Right lobe of liver (tissue), 6 donors: Measurements from ENCODE around the gene NEURL2. TPM values are rescaled to one million over a fixed set of nuclear protein-coding genes. Genes with fewer than 3 reads are reported as not detected.

Experiments used
- ATAC-seq, 4 donors: fragments of 200-7000 bp; cut with Tn5 transposase; one replicate each; pipeline ENCODE4 v1.9.1; 2020; ENCODE audit warnings: mild to moderate bottlenecking in 4 of 4, moderate library complexity in 4 of 4
- DNase-seq, 3 donors: peaks; one replicate each; pipeline ENCODE4 v3.0.0-alpha.2; 2020
- H3K27ac ChIP-seq, 3 donors: fragments of 200-600 bp; one replicate each; pipeline ENCODE4 v1.8.0; 2022
- H3K27me3 ChIP-seq, 2 donors: fragments of 200-600 bp; one replicate each; pipeline ENCODE4 v1.8.0; 2022
- H3K36me3 ChIP-seq, 4 donors: fragments of 200-600 bp; sonication (generic) in 1 of 4; one replicate each; pipeline versions ENCODE4 v1.5.1 to v1.8.0; 2017 to 2022; ENCODE audit warnings: control low read depth in 1 of 4
- H3K4me1 ChIP-seq, 4 donors: fragments of 200-600 bp; sonication (generic) in 1 of 4; one replicate each; pipeline versions ENCODE4 v1.5.1 to v1.8.0; 2017 to 2022; ENCODE audit warnings: control low read depth in 1 of 4
- H3K4me3 ChIP-seq, 3 donors: fragments of 200-600 bp; one replicate each; pipeline ENCODE4 v1.8.0; 2022
- H3K9me3 ChIP-seq, 4 donors: fragments of 200-600 bp; sonication (generic) in 1 of 4; one replicate each; pipeline versions ENCODE4 v1.5.1 to v1.8.0; 2017 to 2022; ENCODE audit warnings: control low read depth in 1 of 4
- CTCF ChIP-seq, 4 donors: fragments of 200-600 bp in 3 of 4; fragments of 450-650 bp in 1 of 4; IDR thresholded peaks; one replicate each; pipeline versions ENCODE4 v1.5.1 to v1.8.0; 2016 to 2022; ENCODE audit warnings: antibody characterized with exemption in 4 of 4, mild to moderate bottlenecking in 2 of 4
- POLR2A ChIP-seq: fragments of 450-650 bp; IDR thresholded peaks from one replicate; pipeline ENCODE4 v1.6.1; 2017; ENCODE audit warnings: antibody characterized with exemption, mild to moderate bottlenecking
- WGBS: methylation state at CpG from one replicate; pipeline ENCODE4 v1.1.6; 2018; ENCODE audit warnings: low coverage, low lambda C conversion rate; ENCODE audit not compliant: insufficient coverage; ENCODE audit errors: missing lambda C conversion rate; 5-methylcytosine and 5-hydroxymethylcytosine counted together
- intact Hi-C, 2 donors: fragments of 100-400 bp; cut with DNase I; formaldehyde crosslinking; loops; one replicate each; pipeline versions ENCODE4 v1.11.2 to v1.14.1; 2022
- long read RNA-seq: library from polyadenylated mRNA; unstranded; transcript quantifications from one replicate; pipeline ENCODE4 v2.0.0, GENCODE V29; 2019
- total RNA-seq, 6 experiments: library from RNA; depleted of rRNA in 2 of 6; stranded (reverse); fragments of >200 nt in 2 of 6; fragmentation: NEBNext Ultra II Directional in 3 of 6; extraction: Animal tissue kit (Norgen Biotek cat#: 25700) in 3 of 6; gene quantifications; one replicate each; pipeline versions ENCODE4 v1.1.0 to v1.2.4, GENCODE V29; 2016 to 2023
- donor health status: DM: no; HTN: yes; CAD: no.
- donor health status: DM: no; HTN: no; CAD: no.
- donor health status: DM: no; HTN: no; CAD: no.
- donor health status: DM: no; HTN: yes; CAD: no.
- donor health status: DM: no; HTN: yes; CAD: no.

Gene NEURL2
- total RNA-seq: 1 to 10 TPM; 3.6 to 8.8 (median 5.4) TPM
- long read RNA-seq, partial matches to known transcripts: 0 of 1 reads
- long read RNA-seq, other reads (novel, unspliced or antisense): 0 of 1 reads

GRCh38 chr20:45890985-45891983 is at the start of gene NEURL2, which contains the start of gene CTSA:
NEURL2 (minus strand) TSS chr20:45891208; CDS start chr20:45890991, 217 bp downstream.
CTSA (plus strand) TSS chr20:45891335; CDS start chr20:45891569, 234 bp downstream.
- Histone ChIP-seq H3K9me3 (no peaks in the 10 kb centered on the region), H3K27ac (peak within 1 kb of the TSS; percentile 75 to 82 (median 81)), H3K27me3 (no peaks in the 10 kb centered on the region), H3K36me3 (peaks cover 0 to 29% (median 12%) of the 10 kb centered on the region in 4 donors), H3K4me1 (peaks cover 0 to 38% (median 6%) of the 10 kb centered on the region in 4 donors), H3K4me3 (peak within 1 kb of the TSS; percentile 75 to 93 (median 77))
- TF ChIP-seq CTCF (IDR thresholded peaks at IDR 0.05): peak in 1 of 4 donors; percentile 15
- peak; percentile 80 for TF ChIP-seq POLR2A
- 3% methylated on average over 5 of the region's 78 CpGs for WGBS
- intact Hi-C loops: loop anchor here in 1 of 2 donors (10.0 kb wide), 1 partner anchor 54 kb away; no protein-coding TSS in a partner anchor
- ATAC-seq: peak; percentile 82 to 89 (median 84)
- DNase-seq: peak; percentile 95 to 97 (median 97)

GRCh38 chr20:45940469-45940868 is 49.5 kb upstream of the NEURL2 start:
- ATAC-seq (no peak), DNase-seq (no peak)
- Histone ChIP-seq H3K9me3 (no peaks in the 10 kb centered on the region), H3K4me3 (no peak overlapping the region), H3K4me1 (peaks cover 0 to 10% (median 0%) of the 10 kb centered on the region in 4 donors), H3K27ac (no peak overlapping the region), H3K36me3 (peaks cover 4 to 74% (median 20%) of the 10 kb centered on the region in 4 donors), H3K27me3 (no peaks in the 10 kb centered on the region)
- intact Hi-C loops: loop anchor here in 1 of 2 donors (10.0 kb wide), 1 partner anchor 46 kb away; the partner anchor contains the start of genes CTSA and NEURL2
- 80% methylated on average over 1 of the region's 13 CpGs for WGBS
- TF ChIP-seq CTCF (IDR thresholded peaks at IDR 0.05) (no peak), POLR2A (no peak)

GRCh38 chr20:45940053-45940452 is 49.0 kb upstream of the NEURL2 start:
- 75% methylated on average over 1 of the region's 3 CpGs for WGBS
- TF ChIP-seq CTCF (IDR thresholded peaks at IDR 0.05) (no peak), POLR2A (no peak)
- ATAC-seq: no peak

GRCh38 chr20:45938727-45939438 is 47.9 kb upstream of the NEURL2 start:
- ATAC-seq (no peak), DNase-seq (no peak)
- WGBS: no CpG with 5 or more reads among the region's 13 CpGs
- Histone ChIP-seq H3K4me3 (no peak overlapping the region), H3K9me3 (no peaks in the 10 kb centered on the region), H3K27me3 (no peaks in the 10 kb centered on the region), H3K4me1 (peaks cover 0 to 5% (median 0%) of the 10 kb centered on the region in 4 donors), H3K36me3 (peaks cover 4 to 59% (median 14%) of the 10 kb centered on the region in 4 donors), H3K27ac (no peak overlapping the region)
- TF ChIP-seq POLR2A: no peak
- TF ChIP-seq CTCF (IDR thresholded peaks at IDR 0.05): no peak
- intact Hi-C loops: no loop called here

More at GRCh38 chr20:45940053-45940452, 49.0 kb upstream of the NEURL2 start:
- no peak for DNase-seq
- Histone ChIP-seq H3K4me1 (peaks cover 0 to 10% (median 0%) of the 10 kb centered on the region in 4 donors), H3K27me3 (no peaks in the 10 kb centered on the region), H3K27ac (no peak overlapping the region), H3K9me3 (no peaks in the 10 kb centered on the region), H3K4me3 (no peak overlapping the region), H3K36me3 (peaks cover 4 to 70% (median 18%) of the 10 kb centered on the region in 4 donors)
- intact Hi-C loops: loop anchor here in 1 of 2 donors (10.0 kb wide), 1 partner anchor 45 kb away; the partner anchor contains the start of genes CTSA and NEURL2
